ENCODE results near the gene PROKR1.

- TF ChIP-seq POLR2A (IDR thresholded peaks at IDR 0.05) (no peak), CTCF (IDR thresholded peaks at IDR 0.05) (no peak)
Observed at GRCh38 chr2:68673631-68674030, 30.3 kb downstream of the PROKR1 start.

All from esophagus squamous epithelium (tissue), 4 donors.